Measurements from ENCODE around the gene TSPOAP1. TPM values are rescaled to one million over a fixed set of nuclear protein-coding genes. Genes with fewer than 3 reads are reported as not detected.

The TSPOAP1 gene
- total RNA-seq, 1 experiment from 2014 or later, result 7.8 TPM

GRCh38 chr17:58267347-58268324, 61.0 kb downstream of the TSPOAP1 start:
- Histone ChIP-seq H2AFZ (ENCODE audit: low read length) (no peak overlapping the region), H3K9ac (ENCODE audit: low read length) (no peak overlapping the region), H3K4me2 (ENCODE audit: low read depth, low read length, poor library complexity, severe bottlenecking) (no peak overlapping the region), H3K4me3 (ENCODE audit: low read length) (no peak overlapping the region), H3K9me3 (ENCODE audit: low read length) (no peaks in the 10 kb centered on the region), H3K4me1 (ENCODE audit: low read length) (no peaks in the 10 kb centered on the region), H3K27me3 (ENCODE audit: low read length) (no peaks in the 10 kb centered on the region), H3K79me2 (ENCODE audit: low read length) (no peaks in the 10 kb centered on the region), H3K9me2 (replicated peaks; ENCODE audit: insufficient read depth, low read length) (no peaks in the 10 kb centered on the region), H4K20me1 (ENCODE audit: insufficient read depth, low read depth, low read length) (no peaks in the 10 kb centered on the region), H3K27ac (ENCODE audit: low read length) (no peak overlapping the region), H3K36me3 (ENCODE audit: insufficient read depth, low read length) (no peaks in the 10 kb centered on the region)
- DNase-seq, result no peak

GRCh38 chr17:58265902-58266875, 62.4 kb downstream of the TSPOAP1 start:
- Histone ChIP-seq H3K27me3 (ENCODE audit: low read length) (no peaks in the 10 kb centered on the region), H3K4me1 (ENCODE audit: low read length) (no peaks in the 10 kb centered on the region), H3K9me2 (replicated peaks; ENCODE audit: insufficient read depth, low read length) (no peaks in the 10 kb centered on the region), H4K20me1 (ENCODE audit: insufficient read depth, low read depth, low read length) (no peaks in the 10 kb centered on the region), H2AFZ (ENCODE audit: low read length) (no peak overlapping the region), H3K9me3 (ENCODE audit: low read length) (no peaks in the 10 kb centered on the region), H3K4me2 (ENCODE audit: low read depth, low read length, poor library complexity, severe bottlenecking) (no peak overlapping the region), H3K9ac (ENCODE audit: low read length) (no peak overlapping the region), H3K4me3 (ENCODE audit: low read length) (no peak overlapping the region), H3K36me3 (ENCODE audit: insufficient read depth, low read length) (no peaks in the 10 kb centered on the region), H3K79me2 (ENCODE audit: low read length) (no peaks in the 10 kb centered on the region), H3K27ac (ENCODE audit: low read length) (no peak overlapping the region)
- DNase-seq, result no peak

GRCh38 chr17:58265271-58265670, 63.3 kb downstream of the TSPOAP1 start:
- Histone ChIP-seq H3K27me3 (ENCODE audit: low read length) (no peaks in the 10 kb centered on the region), H3K4me1 (ENCODE audit: low read length) (no peaks in the 10 kb centered on the region), H3K4me3 (ENCODE audit: low read length) (no peak overlapping the region), H3K9me2 (replicated peaks; ENCODE audit: insufficient read depth, low read length) (no peaks in the 10 kb centered on the region), H4K20me1 (ENCODE audit: insufficient read depth, low read depth, low read length) (no peaks in the 10 kb centered on the region), H2AFZ (ENCODE audit: low read length) (no peak overlapping the region), H3K79me2 (ENCODE audit: low read length) (no peaks in the 10 kb centered on the region), H3K4me2 (ENCODE audit: low read depth, low read length, poor library complexity, severe bottlenecking) (no peak overlapping the region), H3K36me3 (ENCODE audit: insufficient read depth, low read length) (no peaks in the 10 kb centered on the region), H3K9ac (ENCODE audit: low read length) (no peak overlapping the region), H3K27ac (ENCODE audit: low read length) (no peak overlapping the region), H3K9me3 (ENCODE audit: low read length) (no peaks in the 10 kb centered on the region)
- DNase-seq, result no peak

GRCh38 chr17:58264407-58265103, 64.0 kb downstream of the TSPOAP1 start:
- no peak overlapping the region for H3K4me3 ChIP-seq (ENCODE audit: low read length)
- no peaks in the 10 kb centered on the region for H3K27me3 ChIP-seq (ENCODE audit: low read length)
- H3K9me2 ChIP-seq (replicated peaks; ENCODE audit: insufficient read depth, low read length), result no peaks in the 10 kb centered on the region
- H3K9ac ChIP-seq (ENCODE audit: low read length), result no peak overlapping the region
- H3K9me3 ChIP-seq (ENCODE audit: low read length), result no peaks in the 10 kb centered on the region
- no peak for DNase-seq
- no peak overlapping the region for H3K4me2 ChIP-seq (ENCODE audit: low read depth, low read length, poor library complexity, severe bottlenecking)
- no peak overlapping the region for H3K27ac ChIP-seq (ENCODE audit: low read length)
- no peaks in the 10 kb centered on the region for H3K79me2 ChIP-seq (ENCODE audit: low read length)
- no peak overlapping the region for H2AFZ ChIP-seq (ENCODE audit: low read length)
- no peaks in the 10 kb centered on the region for H3K36me3 ChIP-seq (ENCODE audit: insufficient read depth, low read length)
- H4K20me1 ChIP-seq (ENCODE audit: insufficient read depth, low read depth, low read length), result no peaks in the 10 kb centered on the region
- no peaks in the 10 kb centered on the region for H3K4me1 ChIP-seq (ENCODE audit: low read length)

- no peak overlapping the region for H2AFZ ChIP-seq (ENCODE audit: low read length)
- no peaks in the 10 kb centered on the region for H3K9me2 ChIP-seq (replicated peaks; ENCODE audit: insufficient read depth, low read length)
- no peaks in the 10 kb centered on the region for H3K27me3 ChIP-seq (ENCODE audit: low read length)
- DNase-seq, result no peak
- H3K9me3 ChIP-seq (ENCODE audit: low read length), result no peaks in the 10 kb centered on the region
- H3K4me1 ChIP-seq (ENCODE audit: low read length), result no peaks in the 10 kb centered on the region
- no peaks in the 10 kb centered on the region for H3K79me2 ChIP-seq (ENCODE audit: low read length)
- no peaks in the 10 kb centered on the region for H4K20me1 ChIP-seq (ENCODE audit: insufficient read depth, low read depth, low read length)
- no peak overlapping the region for H3K27ac ChIP-seq (ENCODE audit: low read length)
- no peaks in the 10 kb centered on the region for H3K36me3 ChIP-seq (ENCODE audit: insufficient read depth, low read length)
- H3K9ac ChIP-seq (ENCODE audit: low read length), result no peak overlapping the region
- no peak overlapping the region for H3K4me3 ChIP-seq (ENCODE audit: low read length)
- no peak overlapping the region for H3K4me2 ChIP-seq (ENCODE audit: low read depth, low read length, poor library complexity, severe bottlenecking)
Observed at GRCh38 chr17:58263773-58264172, 64.8 kb downstream of the TSPOAP1 start.

GRCh38 chr17:58262149-58262548, 66.4 kb downstream of the TSPOAP1 start:
- no peak for DNase-seq
- Histone ChIP-seq H3K79me2 (ENCODE audit: low read length) (no peaks in the 10 kb centered on the region), H3K9ac (ENCODE audit: low read length) (no peak overlapping the region), H3K27ac (ENCODE audit: low read length) (no peak overlapping the region), H3K9me3 (ENCODE audit: low read length) (no peaks in the 10 kb centered on the region), H3K9me2 (replicated peaks; ENCODE audit: insufficient read depth, low read length) (no peaks in the 10 kb centered on the region), H3K36me3 (ENCODE audit: insufficient read depth, low read length) (no peaks in the 10 kb centered on the region), H3K27me3 (ENCODE audit: low read length) (no peaks in the 10 kb centered on the region), H4K20me1 (ENCODE audit: insufficient read depth, low read depth, low read length) (no peaks in the 10 kb centered on the region), H3K4me1 (ENCODE audit: low read length) (no peaks in the 10 kb centered on the region), H2AFZ (ENCODE audit: low read length) (no peak overlapping the region), H3K4me3 (ENCODE audit: low read length) (no peak overlapping the region), H3K4me2 (ENCODE audit: low read depth, low read length, poor library complexity, severe bottlenecking) (no peak overlapping the region)

- H4K20me1 ChIP-seq (ENCODE audit: insufficient read depth, low read depth, low read length), result no peaks in the 10 kb centered on the region
- no peaks in the 10 kb centered on the region for H3K36me3 ChIP-seq (ENCODE audit: insufficient read depth, low read length)
- H3K79me2 ChIP-seq (ENCODE audit: low read length), result no peaks in the 10 kb centered on the region
- no peak overlapping the region for H3K4me2 ChIP-seq (ENCODE audit: low read depth, low read length, poor library complexity, severe bottlenecking)
- no peak overlapping the region for H2AFZ ChIP-seq (ENCODE audit: low read length)
- no peaks in the 10 kb centered on the region for H3K9me3 ChIP-seq (ENCODE audit: low read length)
- H3K9me2 ChIP-seq (replicated peaks; ENCODE audit: insufficient read depth, low read length), result no peaks in the 10 kb centered on the region
- H3K27ac ChIP-seq (ENCODE audit: low read length), result no peak overlapping the region
- H3K4me1 ChIP-seq (ENCODE audit: low read length), result peaks cover 2% of the 10 kb centered on the region
- H3K9ac ChIP-seq (ENCODE audit: low read length), result no peak overlapping the region
- DNase-seq, result no peak
- no peak overlapping the region for H3K4me3 ChIP-seq (ENCODE audit: low read length)
- no peaks in the 10 kb centered on the region for H3K27me3 ChIP-seq (ENCODE audit: low read length)
Observed at GRCh38 chr17:58254803-58255202, 73.8 kb downstream of the TSPOAP1 start.

Data from Karpas-422 (cell line).